ENCODE results near the gene TSPAN18. TPM values are rescaled to one million over a fixed set of nuclear protein-coding genes. Genes with fewer than 3 reads are reported as not detected.

The TSPAN18 gene
- total and polyA plus RNA-seq, 2 of the 4 experiments (the other 2 are of a cell fraction) = 0.36 to 1.1 TPM

GRCh38 chr11:44758983-44759382 lies 32.2 kb downstream of the TSPAN18 start:
- in situ Hi-C loops (cut with MboI; ENCODE audit: low sequenced_read_pairs) (no loop called here), intact Hi-C loops (cut with micrococcal nuclease) (no loop called here), dilution Hi-C loops (cut with HindIII; ENCODE audit: low sequenced_read_pairs, unreplicated experiment) (loop anchor here (25.0 kb wide), 1 partner anchor 128 kb away; no protein-coding TSS in a partner anchor)
- Histone ChIP-seq H3K23ac (ENCODE audit: low read depth, low read length) (no peak overlapping the region), H3K27me3 (ENCODE audit: control insufficient read depth, insufficient read depth, low read length) (peaks cover 9% of the 10 kb centered on the region), H3K4me1 (ENCODE audit: control insufficient read depth, insufficient read depth, low read length) (peaks cover 25% of the 10 kb centered on the region; the same call in 1 of the 2 replicates), H3K4me3 (ENCODE audit: insufficient read depth, low read depth, low read length) (no peak overlapping the region), H3K18ac (ENCODE audit: low read depth, low read length) (no peak overlapping the region), H2BK5ac (ENCODE audit: low read depth, low read length, poor library complexity, severe bottlenecking) (no peak overlapping the region), H2AK9ac (replicated peaks; ENCODE audit: low read depth, low read length, poor library complexity) (no peak overlapping the region), H3K79me1 (ENCODE audit: low read depth in 1 of 2, low read length in 2 of 2) (no peaks in the 10 kb centered on the region), H4K5ac (ENCODE audit: low read depth, low read length) (no peak overlapping the region), H3K9me1 (ENCODE audit: insufficient read depth, low read length) (no peaks in the 10 kb centered on the region; the same call in 1 of the 2 replicates), H3K56ac (ENCODE audit: extremely low read depth, insufficient read depth, low read length) (no peak overlapping the region), H2BK20ac (ENCODE audit: low read depth, low read length) (no peak overlapping the region), H4K91ac (ENCODE audit: insufficient read depth, low read depth, low read length) (no peak overlapping the region), H3K14ac (replicated peaks; ENCODE audit: low read depth, low read length) (no peak overlapping the region), H4K8ac (ENCODE audit: low read depth in 2 of 2, low read length in 2 of 2) (no peak overlapping the region), H3K4me2 (ENCODE audit: low read depth, low read length) (no peak overlapping the region), H3K27ac (ENCODE audit: insufficient read depth, low read length) (no peak overlapping the region), H3K9me3 (ENCODE audit: control insufficient read depth, insufficient read depth, low read length) (no peaks in the 10 kb centered on the region), H3K4ac (ENCODE audit: low read depth, low read length) (no peak overlapping the region), H3K36me3 (ENCODE audit: control insufficient read depth, insufficient read depth, low read length) (no peaks in the 10 kb centered on the region), H3K9ac (ENCODE audit: low read depth, low read length) (no peak overlapping the region), H4K20me1 (ENCODE audit: insufficient read depth, low read length) (no peaks in the 10 kb centered on the region), H2AFZ (replicated peaks; ENCODE audit: low read length, poor library complexity) (no peak overlapping the region), H2AK5ac (ENCODE audit: low read depth, low read length) (no peak overlapping the region), H2BK15ac (ENCODE audit: low read depth, low read length) (no peak overlapping the region), H2BK120ac (ENCODE audit: low read depth, low read length) (no peak overlapping the region)
- ATAC-seq (ENCODE audit: low read depth) = no peak
- POLR2A ChIA-PET (ENCODE audit: unreplicated experiment) = no interaction called here
- DNase-seq = no peak
- no peak for TF ChIP-seq MAFK (IDR thresholded peaks at IDR 0.05; ENCODE audit: low read depth, low read length)
- TF ChIP-seq RCOR1 (IDR thresholded peaks at IDR 0.05; ENCODE audit: insufficient replicate concordance, low read length) = no peak
- TF ChIP-seq NFE2L2 (IDR thresholded peaks at IDR 0.05; ENCODE audit: low read depth, low read length) = no peak
- TF ChIP-seq, protein P1, sequence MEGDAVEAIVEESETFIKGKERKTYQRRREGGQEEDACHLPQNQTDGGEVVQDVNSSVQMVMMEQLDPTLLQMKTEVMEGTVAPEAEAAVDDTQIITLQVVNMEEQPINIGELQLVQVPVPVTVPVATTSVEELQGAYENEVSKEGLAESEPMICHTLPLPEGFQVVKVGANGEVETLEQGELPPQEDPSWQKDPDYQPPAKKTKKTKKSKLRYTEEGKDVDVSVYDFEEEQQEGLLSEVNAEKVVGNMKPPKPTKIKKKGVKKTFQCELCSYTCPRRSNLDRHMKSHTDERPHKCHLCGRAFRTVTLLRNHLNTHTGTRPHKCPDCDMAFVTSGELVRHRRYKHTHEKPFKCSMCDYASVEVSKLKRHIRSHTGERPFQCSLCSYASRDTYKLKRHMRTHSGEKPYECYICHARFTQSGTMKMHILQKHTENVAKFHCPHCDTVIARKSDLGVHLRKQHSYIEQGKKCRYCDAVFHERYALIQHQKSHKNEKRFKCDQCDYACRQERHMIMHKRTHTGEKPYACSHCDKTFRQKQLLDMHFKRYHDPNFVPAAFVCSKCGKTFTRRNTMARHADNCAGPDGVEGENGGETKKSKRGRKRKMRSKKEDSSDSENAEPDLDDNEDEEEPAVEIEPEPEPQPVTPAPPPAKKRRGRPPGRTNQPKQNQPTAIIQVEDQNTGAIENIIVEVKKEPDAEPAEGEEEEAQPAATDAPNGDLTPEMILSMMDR (conservative IDR thresholded peaks at IDR 0.05; ENCODE audit: low read depth, low read length) = no peak
- TF ChIP-seq CEBPB (IDR thresholded peaks at IDR 0.05; ENCODE audit: low read depth, low read length) = no peak
- no peak for TF ChIP-seq RAD21 (IDR thresholded peaks at IDR 0.05; ENCODE audit: low read length)
- TF ChIP-seq POLR2A (IDR thresholded peaks at IDR 0.05; ENCODE audit: low read depth, low read length) = no peak
- no peak for TF ChIP-seq ELK1 (IDR thresholded peaks at IDR 0.05; ENCODE audit: borderline replicate concordance, low read depth, low read length)
- TF ChIP-seq, protein P2, sequence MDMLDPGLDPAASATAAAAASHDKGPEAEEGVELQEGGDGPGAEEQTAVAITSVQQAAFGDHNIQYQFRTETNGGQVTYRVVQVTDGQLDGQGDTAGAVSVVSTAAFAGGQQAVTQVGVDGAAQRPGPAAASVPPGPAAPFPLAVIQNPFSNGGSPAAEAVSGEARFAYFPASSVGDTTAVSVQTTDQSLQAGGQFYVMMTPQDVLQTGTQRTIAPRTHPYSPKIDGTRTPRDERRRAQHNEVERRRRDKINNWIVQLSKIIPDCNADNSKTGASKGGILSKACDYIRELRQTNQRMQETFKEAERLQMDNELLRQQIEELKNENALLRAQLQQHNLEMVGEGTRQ (IDR thresholded peaks at IDR 0.05; ENCODE audit: low read depth, low read length) = no peak
- no peak for TF ChIP-seq CHD1 (IDR thresholded peaks at IDR 0.05; ENCODE audit: low read depth, low read length)
- no peak for TF ChIP-seq MAZ (IDR thresholded peaks at IDR 0.05; ENCODE audit: borderline replicate concordance, low read depth, low read length)
- no peak for TF ChIP-seq MXI1 (IDR thresholded peaks at IDR 0.05; ENCODE audit: borderline replicate concordance, low read depth, low read length)
- TF ChIP-seq BHLHE40 (IDR thresholded peaks at IDR 0.05; ENCODE audit: low read depth, low read length) = no peak
- TF ChIP-seq SMC3 (IDR thresholded peaks at IDR 0.05; ENCODE audit: low read depth, low read length) = no peak
- TF ChIP-seq RFX5 (IDR thresholded peaks at IDR 0.05; ENCODE audit: low read depth, low read length) = no peak
- no peak for TF ChIP-seq FOS (IDR thresholded peaks at IDR 0.05; ENCODE audit: low read depth, low read length)
- CTCF ChIA-PET = no interaction called here
- WGBS, 2 experiments (ENCODE audit: extremely low coverage in 2 of 2, insufficient read length in 1 of 2) = 60% methylated on average over 1 of the region's 4 CpGs; no CpG with 5 or more reads in 1 of the 2 experiments
- no TSS peak for BruUV-seq (replicated peaks)

All from IMR-90 (cell line).